Posterior vena cava (tissue), 2 donors: ENCODE data around the gene CCNE1. TPM values are rescaled to one million over a fixed set of nuclear protein-coding genes. Genes with fewer than 3 reads are reported as not detected.
A peak's percentile ranks its signal among the peaks of the same experiment; 100 is the strongest.

ENCODE experiments used
- DNase-seq: peaks from one replicate; pipeline ENCODE4 v3.0.0-alpha.2; 2020; ENCODE audit warnings: low spot score
- intact Hi-C, 2 donors: fragments of 100-400 bp; cut with DNase I; formaldehyde crosslinking; loops; one replicate each; pipeline versions ENCODE4 v1.14.1 to v1.14.2; 2022 to 2023
- long read RNA-seq, 2 donors: library from polyadenylated mRNA; unstranded; transcript quantifications; one replicate each; pipeline ENCODE4 v2.0.0, GENCODE V29; 2020 to 2021
- total RNA-seq, 2 donors: library from RNA; stranded (reverse); fragmentation: NEBNext Ultra II Directional; extraction: Animal tissue kit (Norgen Biotek cat#: 25700); gene quantifications; one replicate each; pipeline ENCODE4 v1.2.1, GENCODE V29; 2021
- donor health status: DM: yes; HTN: yes; CAD: no.
- donor health status: DM: yes; HTN: yes; CAD: no.

The CCNE1 gene
- 1 to 10 TPM in 1 of 2 donors, under 1 TPM in 1; 0.71 to 1.0 TPM for total RNA-seq
- long read RNA-seq, donor 1 = 0 reads
- long read RNA-seq, donor 2, partial matches to known transcripts = 0 of 2 reads
- long read RNA-seq, donor 2, other reads (novel, unspliced or antisense) = 2 of 2 reads

- peak; percentile 97 for DNase-seq
- intact Hi-C loops = no loop called here
Observed at GRCh38 chr19:29811125-29812079, at the start of gene CCNE1. Gene CCNE1 (plus strand): TSS chr19:29811991. CDS start chr19:29812556, 565 bp downstream.

- intact Hi-C loops = loop anchor here in 1 of 2 donors (10.0 kb wide), 1 partner anchor 112 kb away; no protein-coding TSS in a partner anchor
- DNase-seq = no peak
Observed at GRCh38 chr19:29763196-29763595, 48.6 kb upstream of the CCNE1 start.

- no peak for DNase-seq
- intact Hi-C loops = loop anchor here in 1 of 2 donors (10.0 kb wide), 1 partner anchor 110 kb away; no protein-coding TSS in a partner anchor
Observed at GRCh38 chr19:29764361-29764760, 47.4 kb upstream of the CCNE1 start.

GRCh38 chr19:29766100-29766499, 45.7 kb upstream of the CCNE1 start:
- no peak for DNase-seq
- intact Hi-C loops = loop anchor here in 1 of 2 donors (10.0 kb wide), 1 partner anchor 109 kb away; no protein-coding TSS in a partner anchor

GRCh38 chr19:29767039-29767735, 44.6 kb upstream of the CCNE1 start:
- intact Hi-C loops = loop anchor here in 1 of 2 donors (10.0 kb wide), 1 partner anchor 108 kb away; no protein-coding TSS in a partner anchor
- no peak for DNase-seq

GRCh38 chr19:29768166-29768565, 43.6 kb upstream of the CCNE1 start:
- DNase-seq = no peak
- intact Hi-C loops = loop anchor here in 1 of 2 donors (10.0 kb wide), 1 partner anchor 107 kb away; no protein-coding TSS in a partner anchor

- intact Hi-C loops = loop anchor here (5.0 to 10.0 kb wide), 2 partner anchors 102 to 105 kb away; no protein-coding TSS in a partner anchor
- no peak for DNase-seq
Observed at GRCh38 chr19:29769997-29770396, 41.8 kb upstream of the CCNE1 start.

GRCh38 chr19:29770648-29771047, 41.1 kb upstream of the CCNE1 start:
- intact Hi-C loops = loop anchor here in 1 of 2 donors (5.0 kb wide), 1 partner anchor 102 kb away; no protein-coding TSS in a partner anchor
- no peak for DNase-seq

- no peak for DNase-seq
Observed at GRCh38 chr19:29771708-29772414, 39.9 kb upstream of the CCNE1 start.

GRCh38 chr19:29772696-29773095, 39.1 kb upstream of the CCNE1 start:
- no peak for DNase-seq
- intact Hi-C loops = loop anchor here in 1 of 2 donors (5.0 kb wide), 1 partner anchor 100 kb away; no protein-coding TSS in a partner anchor

More at GRCh38 chr19:29771708-29772414, 39.9 kb upstream of the CCNE1 start:
- intact Hi-C loops = loop anchor here in 1 of 2 donors (5.0 kb wide), 1 partner anchor 100 kb away; no protein-coding TSS in a partner anchor

- intact Hi-C loops = loop anchor here in 1 of 2 donors (5.0 kb wide), 1 partner anchor 99 kb away; no protein-coding TSS in a partner anchor
- DNase-seq = no peak
Observed at GRCh38 chr19:29773141-29773540, 38.6 kb upstream of the CCNE1 start.

GRCh38 chr19:29774126-29774525, 37.7 kb upstream of the CCNE1 start:
- no peak for DNase-seq
- intact Hi-C loops = loop anchor here in 1 of 2 donors (5.0 kb wide), 1 partner anchor 98 kb away; no protein-coding TSS in a partner anchor

GRCh38 chr19:29777781-29778309, 33.9 kb upstream of the CCNE1 start:
- intact Hi-C loops = no loop called here
- DNase-seq = no peak

- intact Hi-C loops = no loop called here
- DNase-seq = no peak
Observed at GRCh38 chr19:29779921-29780320, 31.9 kb upstream of the CCNE1 start.

- no peak for DNase-seq
- intact Hi-C loops = no loop called here
Observed at GRCh38 chr19:29781386-29782259, 30.2 kb upstream of the CCNE1 start.

GRCh38 chr19:29782260-29782580, 29.6 kb upstream of the CCNE1 start:
- no peak for DNase-seq
- intact Hi-C loops = no loop called here

- no peak for DNase-seq
- intact Hi-C loops = no loop called here
Observed at GRCh38 chr19:29783627-29784190, 28.1 kb upstream of the CCNE1 start.
